ENCODE data around the gene LNPEP. TPM values are rescaled to one million over a fixed set of nuclear protein-coding genes. Genes with fewer than 3 reads are reported as not detected.

The LNPEP gene
- total and polyA plus RNA-seq, 10 of the 15 experiments (the other 5 are each of a cell fraction or from before 2014, with no cell fraction given) = 5.6 to 54.9 (median 25.0) TPM

DNA sequence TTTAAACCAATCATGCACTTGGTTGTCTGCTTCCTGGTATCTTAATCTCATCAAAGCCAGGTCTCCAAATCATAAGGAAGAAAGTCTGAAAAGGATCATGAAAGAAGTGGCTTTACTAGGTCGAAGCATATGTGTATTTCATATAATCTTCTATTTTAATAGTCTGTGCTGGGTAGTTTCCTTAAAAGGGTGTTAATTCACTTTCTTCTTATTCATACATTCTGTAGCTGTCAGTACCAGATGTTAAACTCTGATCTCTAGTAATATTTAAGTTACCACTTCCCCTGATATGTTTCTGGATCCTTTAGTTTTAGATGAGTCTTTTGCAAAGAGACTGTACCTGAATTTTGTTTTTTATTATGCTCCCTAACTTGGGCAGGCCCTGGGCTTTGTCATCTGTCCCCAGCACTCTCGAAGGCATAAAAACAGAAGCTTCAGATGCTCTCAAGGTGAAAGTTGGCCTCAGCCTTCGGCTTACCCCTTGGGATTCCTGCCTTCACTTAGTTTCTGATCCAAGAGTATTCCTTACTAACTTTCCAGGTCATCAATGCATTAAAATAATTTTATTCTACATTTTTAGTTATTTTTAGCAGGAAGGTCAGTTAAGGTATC, 15.0 kb upstream of the LNPEP start (continued):
- TF ChIP-seq, protein P1, sequence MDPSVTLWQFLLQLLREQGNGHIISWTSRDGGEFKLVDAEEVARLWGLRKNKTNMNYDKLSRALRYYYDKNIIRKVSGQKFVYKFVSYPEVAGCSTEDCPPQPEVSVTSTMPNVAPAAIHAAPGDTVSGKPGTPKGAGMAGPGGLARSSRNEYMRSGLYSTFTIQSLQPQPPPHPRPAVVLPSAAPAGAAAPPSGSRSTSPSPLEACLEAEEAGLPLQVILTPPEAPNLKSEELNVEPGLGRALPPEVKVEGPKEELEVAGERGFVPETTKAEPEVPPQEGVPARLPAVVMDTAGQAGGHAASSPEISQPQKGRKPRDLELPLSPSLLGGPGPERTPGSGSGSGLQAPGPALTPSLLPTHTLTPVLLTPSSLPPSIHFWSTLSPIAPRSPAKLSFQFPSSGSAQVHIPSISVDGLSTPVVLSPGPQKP (IDR thresholded peaks at IDR 0.05; ENCODE audit: low read depth, low read length) = no peak

DNA sequence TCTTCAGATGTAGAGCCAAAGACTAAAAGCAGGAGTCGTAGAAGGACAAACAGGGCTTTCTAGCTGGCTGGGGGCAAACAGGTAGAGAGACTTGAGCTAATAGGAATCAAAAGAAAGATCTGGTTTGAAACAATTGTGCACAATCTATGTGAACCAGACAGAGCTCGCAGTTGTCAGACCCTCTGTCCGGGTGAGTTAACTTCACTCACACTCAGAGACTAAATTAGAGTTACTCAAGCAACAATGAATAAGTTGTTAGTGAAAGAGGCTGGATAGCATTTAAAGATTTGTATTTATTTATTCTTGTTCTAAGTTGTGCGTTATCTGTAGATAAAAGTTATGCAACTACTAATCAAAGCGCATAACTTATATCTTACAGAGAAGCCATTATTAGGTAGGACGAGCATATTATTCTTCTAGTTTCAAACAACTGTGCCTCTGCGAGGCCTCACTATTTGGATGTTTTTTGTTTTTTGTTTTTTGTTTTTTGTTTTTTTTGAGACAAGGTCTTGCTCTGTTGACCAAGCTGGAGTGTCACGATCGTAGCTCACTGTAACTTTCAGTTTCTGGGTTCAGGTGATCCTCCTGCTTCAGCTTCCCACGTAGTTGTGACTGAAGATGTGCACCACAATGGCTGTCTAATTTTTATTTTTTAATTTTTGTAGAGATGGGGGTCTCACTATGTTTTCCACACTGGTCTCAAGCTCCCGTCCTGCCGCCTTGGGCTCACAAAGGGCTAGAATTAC, 13.2 kb upstream of the LNPEP start:
- Histone ChIP-seq H3K9me3 (replicated peaks; ENCODE audit: control insufficient read depth, insufficient read depth, low read length) (no peaks in the 10 kb centered on the region), H3K4me2 (ENCODE audit: control insufficient read depth, insufficient read depth) (peak overlapping the region; percentile 38), H2AFZ (ENCODE audit: control insufficient read depth, low read depth, low read length) (peak overlapping the region; percentile 62), H3K36me3 (ENCODE audit: control insufficient read depth in 2 of 2, insufficient read depth in 2 of 2, low read length in 1 of 2) (peaks cover 0 to 4% of the 10 kb centered on the region in 2 experiments; a peak in 2 of 4 replicates), H3K79me2 (ENCODE audit: control insufficient read depth, insufficient read depth, low read length) (peaks cover 8% of the 10 kb centered on the region), H3K27ac (ENCODE audit: control insufficient read depth, insufficient read depth) (peak overlapping the region; percentile 98), H3K27me3 (replicated peaks in 1 of 2; ENCODE audit: control insufficient read depth in 2 of 2, insufficient read depth in 2 of 2, low read length in 1 of 2) (no peaks in the 10 kb centered on the region), H4K20me1 (ENCODE audit: control insufficient read depth, insufficient read depth) (no peaks in the 10 kb centered on the region), H3K9ac (ENCODE audit: control insufficient read depth, insufficient read depth, low read length) (peak overlapping the region; percentile 86), H3K4me1 (ENCODE audit: control insufficient read depth, insufficient read depth, low read length) (peaks cover 52% of the 10 kb centered on the region), H3K4me3 (peak overlapping the region; percentile 52)
- FAIRE-seq (no peak), ATAC-seq (peak; percentile 14; the same call in 2 of the 3 replicates), DNase-seq (ENCODE audit: low read depth, low spot score) (no peak)
- CTCF ChIA-PET = interaction anchor here (0.6 to 4.0 kb wide), 8 partner anchors 11 to 170 kb away, joined by 3 to 21 read pairs (median 5); no protein-coding TSS in a partner anchor
- WGBS (ENCODE audit: insufficient coverage, insufficient replicate concordance, low lambda C conversion rate, missing lambda C conversion rate) = 28% methylated on average over 12 of the region's 12 CpGs
- intact Hi-C loops (cut with micrococcal nuclease; ENCODE audit: unreplicated experiment) = no loop called here
- POLR2A ChIA-PET = interaction anchor here (1.0 to 2.6 kb wide), 6 partner anchors 10 to 40 kb away, joined by 4 to 27 read pairs (median 4); no protein-coding TSS in a partner anchor
- SMC1A ChIA-PET (ENCODE audit: uncharacterized antibody, unreplicated experiment) = interaction anchor here (0.6 to 4.8 kb wide), 18 partner anchors 10 to 60 kb away, joined by 3 to 47 read pairs (median 4); partner anchors contain the start of gene ERAP2
- RAD21 ChIA-PET (ENCODE audit: unreplicated experiment) = interaction anchor here (1.0 to 3.6 kb wide), 10 partner anchors 9 to 53 kb away, joined by 3 to 26 read pairs (median 6); partner anchors contain the start of gene LNPEP
- in situ Hi-C loops (cut with MboI) = no loop called here
- no TSS peak for BruUV-seq (replicated peaks)
- no peak for TF ChIP-seq ASH2L (IDR thresholded peaks at IDR 0.05; ENCODE audit: borderline replicate concordance, low read depth)
- TF ChIP-seq ZNF24 (IDR thresholded peaks at IDR 0.05) = no peak
- TF ChIP-seq RCOR1 (conservative IDR thresholded peaks at IDR 0.05; ENCODE audit: low read depth, low read length) = no peak
- TF ChIP-seq, protein P2, sequence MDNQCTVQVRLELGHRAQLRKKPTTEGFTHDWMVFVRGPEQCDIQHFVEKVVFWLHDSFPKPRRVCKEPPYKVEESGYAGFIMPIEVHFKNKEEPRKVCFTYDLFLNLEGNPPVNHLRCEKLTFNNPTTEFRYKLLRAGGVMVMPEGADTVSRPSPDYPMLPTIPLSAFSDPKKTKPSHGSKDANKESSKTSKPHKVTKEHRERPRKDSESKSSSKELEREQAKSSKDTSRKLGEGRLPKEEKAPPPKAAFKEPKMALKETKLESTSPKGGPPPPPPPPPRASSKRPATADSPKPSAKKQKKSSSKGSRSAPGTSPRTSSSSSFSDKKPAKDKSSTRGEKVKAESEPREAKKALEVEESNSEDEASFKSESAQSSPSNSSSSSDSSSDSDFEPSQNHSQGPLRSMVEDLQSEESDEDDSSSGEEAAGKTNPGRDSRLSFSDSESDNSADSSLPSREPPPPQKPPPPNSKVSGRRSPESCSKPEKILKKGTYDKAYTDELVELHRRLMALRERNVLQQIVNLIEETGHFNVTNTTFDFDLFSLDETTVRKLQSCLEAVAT (IDR thresholded peaks at IDR 0.05) = 0 out of 2 replicates have a peak, but pooled peaks have one; percentile 56
- TF ChIP-seq SRF (IDR thresholded peaks at IDR 0.05; ENCODE audit: low read depth in 2 of 2, low read length in 2 of 2) = no peak
- TF ChIP-seq SREBF2 (IDR thresholded peaks at IDR 0.05; ENCODE audit: low read length) = no peak
- peak; percentile 51 for TF ChIP-seq YY1 (IDR thresholded peaks at IDR 0.05; ENCODE audit: low read depth, low read length)
- no peak for TF ChIP-seq NFIC (IDR thresholded peaks at IDR 0.05; ENCODE audit: low read depth, low read length)
- TF ChIP-seq SIN3A (IDR thresholded peaks at IDR 0.05; ENCODE audit: low read depth, low read length) = no peak
- peak; percentile 54; the same call in 1 of the 2 replicates for TF ChIP-seq PML (IDR thresholded peaks at IDR 0.05; ENCODE audit: low read length)
- TF ChIP-seq SREBF1 (IDR thresholded peaks at IDR 0.05; ENCODE audit: low read length) = no peak
- TF ChIP-seq, protein P3, sequence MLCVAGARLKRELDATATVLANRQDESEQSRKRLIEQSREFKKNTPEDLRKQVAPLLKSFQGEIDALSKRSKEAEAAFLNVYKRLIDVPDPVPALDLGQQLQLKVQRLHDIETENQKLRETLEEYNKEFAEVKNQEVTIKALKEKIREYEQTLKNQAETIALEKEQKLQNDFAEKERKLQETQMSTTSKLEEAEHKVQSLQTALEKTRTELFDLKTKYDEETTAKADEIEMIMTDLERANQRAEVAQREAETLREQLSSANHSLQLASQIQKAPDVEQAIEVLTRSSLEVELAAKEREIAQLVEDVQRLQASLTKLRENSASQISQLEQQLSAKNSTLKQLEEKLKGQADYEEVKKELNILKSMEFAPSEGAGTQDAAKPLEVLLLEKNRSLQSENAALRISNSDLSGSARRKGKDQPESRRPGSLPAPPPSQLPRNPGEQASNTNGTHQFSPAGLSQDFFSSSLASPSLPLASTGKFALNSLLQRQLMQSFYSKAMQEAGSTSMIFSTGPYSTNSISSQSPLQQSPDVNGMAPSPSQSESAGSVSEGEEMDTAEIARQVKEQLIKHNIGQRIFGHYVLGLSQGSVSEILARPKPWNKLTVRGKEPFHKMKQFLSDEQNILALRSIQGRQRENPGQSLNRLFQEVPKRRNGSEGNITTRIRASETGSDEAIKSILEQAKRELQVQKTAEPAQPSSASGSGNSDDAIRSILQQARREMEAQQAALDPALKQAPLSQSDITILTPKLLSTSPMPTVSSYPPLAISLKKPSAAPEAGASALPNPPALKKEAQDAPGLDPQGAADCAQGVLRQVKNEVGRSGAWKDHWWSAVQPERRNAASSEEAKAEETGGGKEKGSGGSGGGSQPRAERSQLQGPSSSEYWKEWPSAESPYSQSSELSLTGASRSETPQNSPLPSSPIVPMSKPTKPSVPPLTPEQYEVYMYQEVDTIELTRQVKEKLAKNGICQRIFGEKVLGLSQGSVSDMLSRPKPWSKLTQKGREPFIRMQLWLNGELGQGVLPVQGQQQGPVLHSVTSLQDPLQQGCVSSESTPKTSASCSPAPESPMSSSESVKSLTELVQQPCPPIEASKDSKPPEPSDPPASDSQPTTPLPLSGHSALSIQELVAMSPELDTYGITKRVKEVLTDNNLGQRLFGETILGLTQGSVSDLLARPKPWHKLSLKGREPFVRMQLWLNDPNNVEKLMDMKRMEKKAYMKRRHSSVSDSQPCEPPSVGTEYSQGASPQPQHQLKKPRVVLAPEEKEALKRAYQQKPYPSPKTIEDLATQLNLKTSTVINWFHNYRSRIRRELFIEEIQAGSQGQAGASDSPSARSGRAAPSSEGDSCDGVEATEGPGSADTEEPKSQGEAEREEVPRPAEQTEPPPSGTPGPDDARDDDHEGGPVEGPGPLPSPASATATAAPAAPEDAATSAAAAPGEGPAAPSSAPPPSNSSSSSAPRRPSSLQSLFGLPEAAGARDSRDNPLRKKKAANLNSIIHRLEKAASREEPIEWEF (IDR thresholded peaks at IDR 0.05; ENCODE audit: insufficient replicate concordance, low read depth, low read length) = peak; percentile 9

Measured in GM12878 (cell line).